ENCODE results near the gene HSPA12A.

Gene HSPA12A

GRCh38 chr10:116698364-116698763 is 44.0 kb downstream of the HSPA12A start:
- Histone ChIP-seq H4K8ac (ENCODE audit: low read depth, low read length) (no peak overlapping the region), H3K4me3 (ENCODE audit: low read length in 2 of 2) (no peak overlapping the region), H2BK15ac (ENCODE audit: low read length) (no peak overlapping the region), H3K79me1 (ENCODE audit: low read depth, low read length) (no peaks in the 10 kb centered on the region), H3K14ac (ENCODE audit: low read length) (no peak overlapping the region), H3K4me1 (ENCODE audit: control insufficient read depth in 2 of 2, insufficient read depth in 1 of 2, low read depth in 1 of 2, low read length in 2 of 2) (peaks cover 0 to 13% of the 10 kb centered on the region in 2 donors), H2BK5ac (ENCODE audit: low read length) (no peak overlapping the region), H3K18ac (ENCODE audit: low read length) (no peak overlapping the region), H4K91ac (ENCODE audit: low read depth, low read length, poor library complexity) (no peak overlapping the region), H2AFZ (ENCODE audit: low read length) (no peak overlapping the region), H3K36me3 (replicated peaks in 1 of 2; ENCODE audit: control insufficient read depth in 2 of 2, insufficient read depth in 2 of 2, low read length in 2 of 2) (no peaks in the 10 kb centered on the region), H3K9me3 (replicated peaks in 1 of 2; ENCODE audit: control insufficient read depth in 2 of 2, insufficient read depth in 1 of 2, low read depth in 1 of 2, low read length in 2 of 2) (no peaks in the 10 kb centered on the region), H3K4me2 (ENCODE audit: insufficient read depth, low read length, poor library complexity, severe bottlenecking) (no peak overlapping the region), H3K27me3 (ENCODE audit: control insufficient read depth in 3 of 3, insufficient read depth in 3 of 3, low read depth in 1 of 3, low read length in 3 of 3) (peaks cover 0 to 3% (median 0%) of the 10 kb centered on the region in 3 experiments), H2BK120ac (ENCODE audit: low read depth, low read length) (no peak overlapping the region), H3K4ac (ENCODE audit: low read length) (no peak overlapping the region), H3K9ac (ENCODE audit: low read depth, low read length, poor library complexity) (peak overlapping the region; percentile 18), H3K23ac (ENCODE audit: low read depth, low read length, poor library complexity) (no peak overlapping the region), H2BK12ac (ENCODE audit: low read length) (no peak overlapping the region), H2AK5ac (ENCODE audit: low read depth, low read length) (no peak overlapping the region), H3K27ac (replicated peaks; ENCODE audit: low read length) (no peak overlapping the region)
- no peak for DNase-seq (ENCODE audit: low spot score)
- WGBS, 2 donors (ENCODE audit: extremely low coverage in 2 of 2, insufficient read length in 2 of 2, insufficient replicate concordance in 1 of 2), result no CpG with 5 or more reads among the region's 9 CpGs

GRCh38 chr10:116697816-116698215 is 44.5 kb downstream of the HSPA12A start:
- Histone ChIP-seq H2AK5ac (ENCODE audit: low read depth, low read length) (no peak overlapping the region), H3K4me2 (ENCODE audit: insufficient read depth, low read length, poor library complexity, severe bottlenecking) (no peak overlapping the region), H2BK5ac (ENCODE audit: low read length) (no peak overlapping the region), H2BK12ac (ENCODE audit: low read length) (no peak overlapping the region), H3K9ac (ENCODE audit: low read depth, low read length, poor library complexity) (no peak overlapping the region), H2BK120ac (ENCODE audit: low read depth, low read length) (no peak overlapping the region), H2AFZ (ENCODE audit: low read length) (no peak overlapping the region), H3K4me1 (ENCODE audit: control insufficient read depth in 2 of 2, insufficient read depth in 1 of 2, low read depth in 1 of 2, low read length in 2 of 2) (peaks cover 0 to 13% of the 10 kb centered on the region in 2 donors), H4K8ac (ENCODE audit: low read depth, low read length) (no peak overlapping the region), H3K4me3 (ENCODE audit: low read length in 2 of 2) (no peak overlapping the region), H3K9me3 (replicated peaks in 1 of 2; ENCODE audit: control insufficient read depth in 2 of 2, insufficient read depth in 1 of 2, low read depth in 1 of 2, low read length in 2 of 2) (no peaks in the 10 kb centered on the region), H3K14ac (ENCODE audit: low read length) (no peak overlapping the region), H3K27ac (replicated peaks; ENCODE audit: low read length) (no peak overlapping the region), H3K4ac (ENCODE audit: low read length) (no peak overlapping the region), H3K23ac (ENCODE audit: low read depth, low read length, poor library complexity) (no peak overlapping the region), H3K79me1 (ENCODE audit: low read depth, low read length) (no peaks in the 10 kb centered on the region), H4K91ac (ENCODE audit: low read depth, low read length, poor library complexity) (no peak overlapping the region), H3K18ac (ENCODE audit: low read length) (no peak overlapping the region), H3K27me3 (ENCODE audit: control insufficient read depth in 3 of 3, insufficient read depth in 3 of 3, low read depth in 1 of 3, low read length in 3 of 3) (peaks cover 0 to 3% (median 0%) of the 10 kb centered on the region in 3 experiments), H3K36me3 (replicated peaks in 1 of 2; ENCODE audit: control insufficient read depth in 2 of 2, insufficient read depth in 2 of 2, low read length in 2 of 2) (no peaks in the 10 kb centered on the region), H2BK15ac (ENCODE audit: low read length) (no peak overlapping the region)
- no peak for DNase-seq (ENCODE audit: low spot score)
- no CpG with 5 or more reads among the region's 7 CpGs for WGBS, 2 donors (ENCODE audit: extremely low coverage in 2 of 2, insufficient read length in 2 of 2, insufficient replicate concordance in 1 of 2)

- H4K8ac ChIP-seq (ENCODE audit: low read depth, low read length), result no peak overlapping the region
- H3K4ac ChIP-seq (ENCODE audit: low read length), result no peak overlapping the region
- H3K23ac ChIP-seq (ENCODE audit: low read depth, low read length, poor library complexity), result no peak overlapping the region
- H3K4me3 ChIP-seq (ENCODE audit: low read length in 2 of 2), result no peak overlapping the region
- peaks cover 0 to 13% of the 10 kb centered on the region in 2 donors for H3K4me1 ChIP-seq (ENCODE audit: control insufficient read depth in 2 of 2, insufficient read depth in 1 of 2, low read depth in 1 of 2, low read length in 2 of 2)
- no peak overlapping the region for H2BK15ac ChIP-seq (ENCODE audit: low read length)
- no peak overlapping the region for H2BK12ac ChIP-seq (ENCODE audit: low read length)
- no peaks in the 10 kb centered on the region for H3K36me3 ChIP-seq (replicated peaks in 1 of 2; ENCODE audit: control insufficient read depth in 2 of 2, insufficient read depth in 2 of 2, low read length in 2 of 2)
- WGBS, 2 donors (ENCODE audit: extremely low coverage in 2 of 2, insufficient read length in 2 of 2, insufficient replicate concordance in 1 of 2), result no CpG with 5 or more reads among the region's 1 CpG
- no peak overlapping the region for H4K91ac ChIP-seq (ENCODE audit: low read depth, low read length, poor library complexity)
- no peak overlapping the region for H2AK5ac ChIP-seq (ENCODE audit: low read depth, low read length)
- no peak overlapping the region for H3K18ac ChIP-seq (ENCODE audit: low read length)
- no peak overlapping the region for H3K4me2 ChIP-seq (ENCODE audit: insufficient read depth, low read length, poor library complexity, severe bottlenecking)
- H3K9ac ChIP-seq (ENCODE audit: low read depth, low read length, poor library complexity), result no peak overlapping the region
- no peak overlapping the region for H3K27ac ChIP-seq (replicated peaks; ENCODE audit: low read length)
- no peak overlapping the region for H2BK5ac ChIP-seq (ENCODE audit: low read length)
- H3K27me3 ChIP-seq (ENCODE audit: control insufficient read depth in 3 of 3, insufficient read depth in 3 of 3, low read depth in 1 of 3, low read length in 3 of 3), result peaks cover 0 to 3% (median 0%) of the 10 kb centered on the region in 3 experiments
- no peaks in the 10 kb centered on the region for H3K79me1 ChIP-seq (ENCODE audit: low read depth, low read length)
- no peak overlapping the region for H3K14ac ChIP-seq (ENCODE audit: low read length)
- no peak overlapping the region for H2AFZ ChIP-seq (ENCODE audit: low read length)
- H2BK120ac ChIP-seq (ENCODE audit: low read depth, low read length), result no peak overlapping the region
- H3K9me3 ChIP-seq (replicated peaks in 1 of 2; ENCODE audit: control insufficient read depth in 2 of 2, insufficient read depth in 1 of 2, low read depth in 1 of 2, low read length in 2 of 2), result no peaks in the 10 kb centered on the region
- no peak for DNase-seq (ENCODE audit: low spot score)
Measured at GRCh38 chr10:116696919-116697318, 45.4 kb downstream of the HSPA12A start.

GRCh38 chr10:116694927-116695268 is 47.5 kb downstream of the HSPA12A start:
- no peak overlapping the region for H2BK15ac ChIP-seq (ENCODE audit: low read length)
- H3K4me3 ChIP-seq (ENCODE audit: low read length in 2 of 2), result no peak overlapping the region
- peaks cover 0 to 15% of the 10 kb centered on the region in 2 donors for H3K4me1 ChIP-seq (ENCODE audit: control insufficient read depth in 2 of 2, insufficient read depth in 1 of 2, low read depth in 1 of 2, low read length in 2 of 2)
- H3K23ac ChIP-seq (ENCODE audit: low read depth, low read length, poor library complexity), result no peak overlapping the region
- H3K9me3 ChIP-seq (replicated peaks in 1 of 2; ENCODE audit: control insufficient read depth in 2 of 2, insufficient read depth in 1 of 2, low read depth in 1 of 2, low read length in 2 of 2), result no peaks in the 10 kb centered on the region
- peak overlapping the region; percentile 22 for H3K9ac ChIP-seq (ENCODE audit: low read depth, low read length, poor library complexity)
- H2AK5ac ChIP-seq (ENCODE audit: low read depth, low read length), result no peak overlapping the region
- H3K18ac ChIP-seq (ENCODE audit: low read length), result peak overlapping the region; percentile 45
- no peak overlapping the region for H2BK12ac ChIP-seq (ENCODE audit: low read length)
- no peaks in the 10 kb centered on the region for H3K36me3 ChIP-seq (replicated peaks in 1 of 2; ENCODE audit: control insufficient read depth in 2 of 2, insufficient read depth in 2 of 2, low read length in 2 of 2)
- H3K4me2 ChIP-seq (ENCODE audit: insufficient read depth, low read length, poor library complexity, severe bottlenecking), result no peak overlapping the region
- no peak for DNase-seq (ENCODE audit: low spot score)
- H3K14ac ChIP-seq (ENCODE audit: low read length), result peak overlapping the region; percentile 65
- no peak overlapping the region for H2BK120ac ChIP-seq (ENCODE audit: low read depth, low read length)
- no peaks in the 10 kb centered on the region for H3K79me1 ChIP-seq (ENCODE audit: low read depth, low read length)
- no CpG with 5 or more reads among the region's 3 CpGs for WGBS, 2 donors (ENCODE audit: extremely low coverage in 2 of 2, insufficient read length in 2 of 2, insufficient replicate concordance in 1 of 2)
- no peak overlapping the region for H4K8ac ChIP-seq (ENCODE audit: low read depth, low read length)
- H4K91ac ChIP-seq (ENCODE audit: low read depth, low read length, poor library complexity), result no peak overlapping the region
- H3K4ac ChIP-seq (ENCODE audit: low read length), result no peak overlapping the region
- H2BK5ac ChIP-seq (ENCODE audit: low read length), result no peak overlapping the region
- H2AFZ ChIP-seq (ENCODE audit: low read length), result no peak overlapping the region
- peaks cover 0 to 3% (median 0%) of the 10 kb centered on the region in 3 experiments for H3K27me3 ChIP-seq (ENCODE audit: control insufficient read depth in 3 of 3, insufficient read depth in 3 of 3, low read depth in 1 of 3, low read length in 3 of 3)
- no peak overlapping the region for H3K27ac ChIP-seq (replicated peaks; ENCODE audit: low read length)

All from neuronal stem cell (in vitro differentiated cells).